ENCODE results near the gene SLC49A3. TPM values are rescaled to one million over a fixed set of nuclear protein-coding genes. Genes with fewer than 3 reads are reported as not detected.

Gene SLC49A3
- total and polyA plus RNA-seq, 2 of the 8 experiments (the other 6 are each of a cell fraction or from before 2014, with no cell fraction given): 5.0 to 8.8 TPM

DNA sequence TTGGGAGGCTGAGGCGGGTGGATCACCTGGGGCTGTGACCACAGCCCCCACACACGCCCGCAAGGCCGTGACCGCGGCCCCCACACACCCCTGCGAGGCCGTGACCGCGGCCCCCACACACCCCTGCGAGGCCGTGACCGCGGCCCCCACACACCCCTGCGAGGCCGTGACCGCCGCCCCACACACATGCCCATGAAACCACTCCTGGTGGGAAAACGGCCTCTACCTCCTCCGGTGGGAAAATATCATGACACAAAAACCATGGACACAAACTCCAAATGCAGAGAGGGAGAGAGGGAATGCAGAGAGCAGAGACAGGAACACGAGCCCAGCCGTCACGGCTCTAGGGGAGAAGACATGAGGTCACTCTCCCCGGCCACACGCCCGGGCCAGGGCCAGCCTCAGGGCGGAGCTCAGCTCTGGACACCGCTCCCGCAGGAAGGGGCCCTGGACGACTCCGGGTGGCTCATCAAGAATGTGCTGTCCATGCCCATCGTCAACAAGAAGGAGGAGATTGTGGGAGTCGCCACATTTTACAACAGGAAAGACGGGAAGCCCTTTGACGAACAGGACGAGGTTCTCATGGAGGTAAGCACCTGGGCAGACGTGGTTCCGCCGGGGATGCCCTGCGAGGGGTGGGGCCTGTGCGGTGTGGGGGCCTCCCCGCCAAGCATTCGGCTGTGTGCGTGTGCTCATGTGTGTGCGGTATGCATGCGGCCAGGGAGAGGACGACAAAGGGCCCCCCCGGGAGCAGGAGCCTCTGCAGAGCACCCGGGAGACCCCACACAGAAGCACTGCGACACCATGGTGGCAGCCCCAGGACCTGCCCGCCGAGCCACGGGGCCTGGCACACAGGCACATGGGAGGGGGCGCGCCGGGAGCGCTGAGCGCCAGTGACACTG lies 32.3 kb downstream of the SLC49A3 start:
- H3K27ac ChIP-seq (ENCODE audit: low read depth, low read length): no peak overlapping the region
- H3K9me3 ChIP-seq (ENCODE audit: insufficient read depth in 2 of 2, low read depth in 1 of 2, low read length in 1 of 2): no peaks in the 10 kb centered on the region
- peaks cover 0 to 11% (median 0%) of the 10 kb centered on the region in 4 experiments; a peak in 2 of 7 replicates for H3K27me3 ChIP-seq (replicated peaks in 1 of 4; ENCODE audit: control insufficient read depth in 3 of 4, extremely low read depth in 1 of 4, insufficient read depth in 3 of 4, low read length in 3 of 4)
- peaks cover 0 to 17% of the 10 kb centered on the region in 2 experiments for H4K20me1 ChIP-seq (replicated peaks in 1 of 2; ENCODE audit: control insufficient read depth in 1 of 2, insufficient read depth in 2 of 2, low read length in 2 of 2)
- no peak overlapping the region for H2AFZ ChIP-seq (ENCODE audit: low read length)
- CTCF ChIA-PET (ENCODE audit: partially characterized antibody): interaction anchor here (0.7 kb wide), 2 partner anchors 8 to 55 kb away, joined by 3 read pairs; no protein-coding TSS in a partner anchor
- FAIRE-seq (no peak), DNase-seq (ENCODE audit: low read depth in 1 of 2, low spot score in 2 of 2) (no peak)
- no peak overlapping the region for H2BK120ac ChIP-seq (replicated peaks; ENCODE audit: low read depth, low read length)
- no peak overlapping the region for H2BK12ac ChIP-seq (ENCODE audit: low read depth, low read length)
- H3K4me3 ChIP-seq (ENCODE audit: extremely low read depth in 1 of 4, insufficient read depth in 2 of 4, low read depth in 3 of 4, low read length in 4 of 4): no peak overlapping the region
- H3K56ac ChIP-seq (replicated peaks; ENCODE audit: insufficient read length, low read depth, low read length): no peak overlapping the region
- H3K79me1 ChIP-seq (ENCODE audit: low read depth, low read length): no peaks in the 10 kb centered on the region
- peaks cover 4% of the 10 kb centered on the region; the same call in 1 of the 2 replicates for H3K23me2 ChIP-seq (ENCODE audit: low read depth, low read length)
- H2BK15ac ChIP-seq (ENCODE audit: low read length): no peak overlapping the region
- WGBS, 2 experiments (ENCODE audit: extremely low coverage in 1 of 2, insufficient coverage in 1 of 2, insufficient read length in 1 of 2, insufficient replicate concordance in 2 of 2, low coverage in 1 of 2, low lambda C conversion rate in 2 of 2, missing lambda C conversion rate in 1 of 2): 92% methylated on average over 33 of the region's 58 CpGs; no CpG with 5 or more reads in 1 of the 2 experiments
- H3K4me2 ChIP-seq (ENCODE audit: insufficient read depth in 1 of 2, low read depth in 2 of 2, low read length in 2 of 2): no peak overlapping the region
- H4K8ac ChIP-seq (ENCODE audit: extremely low read depth, insufficient read depth, low read length): no peak overlapping the region
- H3K79me2 ChIP-seq (ENCODE audit: control insufficient read depth in 1 of 2, insufficient read depth in 2 of 2, low read length in 2 of 2): no peaks in the 10 kb centered on the region
- H2AK5ac ChIP-seq (ENCODE audit: low read depth, low read length): no peak overlapping the region
- POLR2A ChIA-PET (ENCODE audit: partially characterized antibody): interaction anchor here (0.6 to 1.5 kb wide), 6 partner anchors 9 to 134 kb away, joined by 3 to 7 read pairs (median 3); no protein-coding TSS in a partner anchor
- no peak overlapping the region for H4K5ac ChIP-seq (ENCODE audit: insufficient read length, low read depth, low read length)
- H4K91ac ChIP-seq (replicated peaks; ENCODE audit: insufficient read length, low read length): no peak overlapping the region
- no peak overlapping the region for H3K4ac ChIP-seq (replicated peaks; ENCODE audit: insufficient read length, low read depth, low read length)
- H3K9ac ChIP-seq (replicated peaks in 1 of 4; ENCODE audit: extremely low read depth in 1 of 4, low read depth in 3 of 4, low read length in 3 of 4): no peak overlapping the region
- no peak overlapping the region for H3K18ac ChIP-seq (ENCODE audit: extremely low read depth, low read length)
- no peak overlapping the region for H3K23ac ChIP-seq (ENCODE audit: insufficient read length)
- H3K14ac ChIP-seq (ENCODE audit: insufficient read length): no peak overlapping the region
- no peaks in the 10 kb centered on the region; a peak in 1 of 8 replicates for H3K36me3 ChIP-seq (ENCODE audit: control insufficient read depth in 2 of 4, insufficient read depth in 4 of 4, low read length in 3 of 4)
- TF ChIP-seq ASH2L (IDR thresholded peaks at IDR 0.05; ENCODE audit: low read length) (no peak), GTF2F1 (IDR thresholded peaks at IDR 0.05; ENCODE audit: borderline replicate concordance, low read depth, low read length) (no peak), PHF8 (conservative IDR thresholded peaks at IDR 0.05; ENCODE audit: low read depth, low read length) (no peak), SP1 (IDR thresholded peaks at IDR 0.05; ENCODE audit: low read depth, low read length) (no peak), SIN3A (conservative IDR thresholded peaks at IDR 0.05 in 1 of 2, IDR thresholded peaks at IDR 0.05 in 1 of 2; ENCODE audit: low read depth in 1 of 2, low read length in 2 of 2) (no peak), TEAD4 (IDR thresholded peaks at IDR 0.05; ENCODE audit: low read depth, low read length) (no peak), CBX8 (IDR thresholded peaks at IDR 0.05; ENCODE audit: borderline replicate concordance, low read depth, low read length) (no peak), EZH2 (IDR thresholded peaks at IDR 0.05; ENCODE audit: low read depth, low read length, severe bottlenecking) (no peak), CHD1 (IDR thresholded peaks at IDR 0.05; ENCODE audit: low read depth, low read length) (no peak), TAF1 (IDR thresholded peaks at IDR 0.05; ENCODE audit: low read depth, low read length) (no peak)
- TF ChIP-seq, protein P1, sequence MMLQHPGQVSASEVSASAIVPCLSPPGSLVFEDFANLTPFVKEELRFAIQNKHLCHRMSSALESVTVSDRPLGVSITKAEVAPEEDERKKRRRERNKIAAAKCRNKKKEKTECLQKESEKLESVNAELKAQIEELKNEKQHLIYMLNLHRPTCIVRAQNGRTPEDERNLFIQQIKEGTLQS (IDR thresholded peaks at IDR 0.05; ENCODE audit: insufficient read depth, low read depth, low read length): no peak
- no peak overlapping the region for H2BK5ac ChIP-seq (ENCODE audit: low read depth, low read length)
- no peak overlapping the region for H2BK20ac ChIP-seq (ENCODE audit: low read length)
- H3K4me1 ChIP-seq (replicated peaks in 1 of 4; ENCODE audit: control insufficient read depth in 3 of 4, insufficient read depth in 4 of 4, low read length in 3 of 4): no peaks in the 10 kb centered on the region

All from H1 (cell line).